ENCODE results near the gene RGR.

The RGR gene

DNA sequence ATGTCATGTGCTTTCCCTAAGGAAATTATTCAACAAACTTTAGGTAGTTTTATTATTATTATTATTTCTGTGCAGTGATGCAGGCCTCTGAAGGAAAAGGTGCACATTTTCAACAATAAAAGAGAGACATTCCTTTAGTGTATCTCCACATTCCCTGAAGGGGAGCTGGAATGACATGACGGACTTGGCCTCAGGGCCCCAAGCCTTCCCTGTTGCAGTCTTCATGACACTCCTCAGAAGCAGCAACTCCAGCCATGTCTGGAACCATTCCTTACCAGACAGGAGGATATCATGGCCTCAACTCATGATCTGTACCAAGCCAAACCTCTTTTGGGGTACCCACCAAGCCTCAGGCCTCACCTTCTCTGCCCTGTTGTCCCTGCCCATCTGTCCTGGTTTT, 48.3 kb downstream of the RGR start:
- CTCF ChIA-PET: no interaction called here
- POLR2A ChIA-PET: no interaction called here
- DNase-seq (ENCODE audit: extremely low spot score): no peak
- TF ChIP-seq L3MBTL2 (conservative IDR thresholded peaks at IDR 0.05): no peak
- TF ChIP-seq FOXK2 (IDR thresholded peaks at IDR 0.05): no peak
- no peak for TF ChIP-seq SUZ12 (IDR thresholded peaks at IDR 0.05)
- TF ChIP-seq CTBP1 (IDR thresholded peaks at IDR 0.05; ENCODE audit: borderline replicate concordance): no peak

DNA sequence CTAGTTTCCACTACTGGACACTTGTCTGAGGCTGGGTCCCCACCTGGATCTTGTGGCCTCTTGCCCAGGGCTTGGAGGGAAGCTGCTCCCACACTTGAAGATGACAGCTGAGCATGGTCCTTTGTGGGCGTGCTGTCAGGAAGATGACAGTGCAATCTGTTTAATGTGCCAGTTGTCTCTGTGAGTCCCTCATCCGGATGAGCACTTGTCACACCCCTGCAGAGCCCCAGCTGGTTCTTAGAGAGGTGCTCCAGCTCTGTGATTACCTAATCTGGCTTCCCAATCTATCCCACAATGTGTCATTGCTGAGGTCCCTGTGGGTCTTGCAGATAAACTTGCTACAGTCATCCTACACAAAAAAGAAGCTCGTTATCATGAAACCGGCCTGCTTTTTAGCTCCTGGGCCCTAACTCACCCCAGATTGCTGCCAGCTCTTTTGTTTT, 48.7 kb downstream of the RGR start:
- no peak for DNase-seq (ENCODE audit: extremely low spot score)
- no peak for TF ChIP-seq SP1 (IDR thresholded peaks at IDR 0.05)
- no peak for TF ChIP-seq FOXM1 (IDR thresholded peaks at IDR 0.05; ENCODE audit: borderline replicate concordance)
- TF ChIP-seq, protein P1, sequence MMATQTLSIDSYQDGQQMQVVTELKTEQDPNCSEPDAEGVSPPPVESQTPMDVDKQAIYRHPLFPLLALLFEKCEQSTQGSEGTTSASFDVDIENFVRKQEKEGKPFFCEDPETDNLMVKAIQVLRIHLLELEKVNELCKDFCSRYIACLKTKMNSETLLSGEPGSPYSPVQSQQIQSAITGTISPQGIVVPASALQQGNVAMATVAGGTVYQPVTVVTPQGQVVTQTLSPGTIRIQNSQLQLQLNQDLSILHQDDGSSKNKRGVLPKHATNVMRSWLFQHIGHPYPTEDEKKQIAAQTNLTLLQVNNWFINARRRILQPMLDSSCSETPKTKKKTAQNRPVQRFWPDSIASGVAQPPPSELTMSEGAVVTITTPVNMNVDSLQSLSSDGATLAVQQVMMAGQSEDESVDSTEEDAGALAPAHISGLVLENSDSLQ (IDR thresholded peaks at IDR 0.05): no peak
- TF ChIP-seq ELF4 (IDR thresholded peaks at IDR 0.05): no peak
- TF ChIP-seq L3MBTL2 (conservative IDR thresholded peaks at IDR 0.05): no peak
- no peak for TF ChIP-seq ARNT (IDR thresholded peaks at IDR 0.05)
- no peak for TF ChIP-seq NFRKB (IDR thresholded peaks at IDR 0.05)
- TF ChIP-seq BHLHE40 (IDR thresholded peaks at IDR 0.05; ENCODE audit: borderline replicate concordance): no peak
- no peak for TF ChIP-seq SUZ12 (IDR thresholded peaks at IDR 0.05)
- TF ChIP-seq CTBP1 (IDR thresholded peaks at IDR 0.05; ENCODE audit: borderline replicate concordance): no peak
- TF ChIP-seq ZNF384 (IDR thresholded peaks at IDR 0.05): no peak
- no peak for TF ChIP-seq LEF1 (IDR thresholded peaks at IDR 0.05; ENCODE audit: borderline replicate concordance)
- TF ChIP-seq TARDBP (IDR thresholded peaks at IDR 0.05): no peak
- TF ChIP-seq FOXK2 (IDR thresholded peaks at IDR 0.05): no peak
- ChIA-PET POLR2A (no interaction called here), CTCF (interaction anchor here (0.9 kb wide), 1 partner anchor 26 kb away, joined by 3 read pairs; no protein-coding TSS in a partner anchor)

DNA sequence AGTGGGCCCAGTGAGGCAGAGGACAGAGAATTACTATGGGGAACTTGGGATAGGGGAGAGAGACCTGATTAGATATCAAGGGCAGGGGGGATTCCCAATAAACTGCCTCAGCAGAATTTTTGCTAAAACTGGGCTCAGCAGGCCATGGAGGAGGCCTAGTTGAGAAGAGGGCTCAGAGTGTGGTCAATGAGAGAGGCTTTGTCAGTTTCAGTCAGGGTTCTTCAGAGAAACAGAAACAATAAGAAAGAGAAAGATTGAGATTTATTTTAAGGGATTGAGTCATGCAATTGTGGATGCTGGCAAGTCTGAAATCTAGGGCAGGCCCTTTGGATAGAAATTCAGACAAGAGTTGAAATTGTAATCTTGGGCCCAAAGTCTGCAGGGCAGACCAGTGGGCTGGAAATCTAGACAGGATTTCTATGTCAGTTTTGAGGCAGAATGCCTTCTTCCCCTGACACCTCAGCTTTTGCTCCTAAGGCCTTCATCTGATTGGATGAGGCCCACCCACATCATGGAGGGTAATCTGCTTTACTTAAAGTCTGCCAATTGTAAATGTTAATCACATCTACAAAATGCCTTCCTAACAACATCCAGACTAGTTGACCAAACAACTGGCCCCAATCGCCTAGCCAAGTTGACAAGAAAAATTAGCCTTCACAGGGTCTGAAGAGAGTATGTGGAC, 50.1 kb downstream of the RGR start:
- ChIA-PET CTCF (no interaction called here), POLR2A (no interaction called here)
- no peak for DNase-seq (ENCODE audit: extremely low spot score)
- TF ChIP-seq BHLHE40 (IDR thresholded peaks at IDR 0.05; ENCODE audit: borderline replicate concordance): no peak
- no peak for TF ChIP-seq FOXM1 (IDR thresholded peaks at IDR 0.05; ENCODE audit: borderline replicate concordance)
- no peak for TF ChIP-seq ARNT (IDR thresholded peaks at IDR 0.05)
- TF ChIP-seq FOXK2 (IDR thresholded peaks at IDR 0.05): no peak
- TF ChIP-seq, protein P1 (IDR thresholded peaks at IDR 0.05): no peak
- no peak for TF ChIP-seq TARDBP (IDR thresholded peaks at IDR 0.05)
- TF ChIP-seq LEF1 (IDR thresholded peaks at IDR 0.05; ENCODE audit: borderline replicate concordance): no peak
- TF ChIP-seq NFRKB (IDR thresholded peaks at IDR 0.05): no peak
- TF ChIP-seq CTBP1 (IDR thresholded peaks at IDR 0.05; ENCODE audit: borderline replicate concordance): no peak
- no peak for TF ChIP-seq HDGF (IDR thresholded peaks at IDR 0.05; ENCODE audit: borderline replicate concordance)
- TF ChIP-seq ELF4 (IDR thresholded peaks at IDR 0.05): no peak
- TF ChIP-seq SP1 (IDR thresholded peaks at IDR 0.05): no peak
- TF ChIP-seq FOXA1 (IDR thresholded peaks at IDR 0.05): no peak
- no peak for TF ChIP-seq SUZ12 (IDR thresholded peaks at IDR 0.05)
- TF ChIP-seq ZNF384 (IDR thresholded peaks at IDR 0.05): no peak
- no peak for TF ChIP-seq L3MBTL2 (conservative IDR thresholded peaks at IDR 0.05)

DNA sequence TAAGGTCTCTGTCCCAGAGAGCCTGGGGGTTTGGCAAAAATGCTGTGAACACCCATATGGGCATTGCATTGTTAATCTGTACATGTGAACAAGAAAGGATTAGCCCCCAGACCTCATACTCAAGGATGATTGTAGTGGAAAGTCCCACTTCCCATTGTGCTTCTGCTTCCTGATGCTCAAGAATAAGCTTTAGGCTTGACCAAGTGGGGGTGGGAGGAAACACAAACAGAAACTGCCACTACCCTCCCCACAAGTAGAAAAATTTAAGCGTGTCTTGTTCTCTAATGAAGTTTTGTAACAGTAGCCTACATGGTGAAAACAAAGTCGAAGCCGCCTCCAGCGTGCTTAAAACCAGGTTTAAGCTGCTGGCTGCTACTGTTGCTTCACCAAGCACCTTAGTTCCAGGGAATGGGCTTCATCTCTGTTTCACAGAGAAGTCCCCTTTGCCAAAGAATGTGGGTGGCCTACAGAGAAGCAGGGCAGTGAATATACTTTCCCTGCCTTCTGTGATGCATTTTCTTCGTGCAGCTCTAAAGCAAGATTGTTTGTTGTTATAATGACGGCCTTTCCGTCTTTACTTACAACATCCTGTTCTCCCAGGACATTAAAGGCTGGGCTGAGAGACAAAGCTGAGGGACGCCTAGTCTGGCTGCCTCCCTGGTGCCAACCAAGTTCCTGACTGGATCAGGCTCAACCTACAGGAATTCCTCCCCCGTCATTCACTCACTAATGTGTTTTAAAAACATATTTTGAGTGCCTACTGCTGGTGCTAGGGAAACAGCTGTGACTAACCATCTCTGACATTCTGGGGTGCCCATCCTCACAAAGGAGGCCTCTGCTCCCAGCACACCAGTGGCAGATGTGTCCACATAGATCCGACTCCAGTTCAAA, 51.5 kb downstream of the RGR start:
- POLR2A ChIA-PET: no interaction called here
- no peak for TF ChIP-seq SUZ12 (IDR thresholded peaks at IDR 0.05)
- TF ChIP-seq TARDBP (IDR thresholded peaks at IDR 0.05): no peak
- CTCF ChIA-PET: no interaction called here
- DNase-seq (ENCODE audit: extremely low spot score): no peak

DNA sequence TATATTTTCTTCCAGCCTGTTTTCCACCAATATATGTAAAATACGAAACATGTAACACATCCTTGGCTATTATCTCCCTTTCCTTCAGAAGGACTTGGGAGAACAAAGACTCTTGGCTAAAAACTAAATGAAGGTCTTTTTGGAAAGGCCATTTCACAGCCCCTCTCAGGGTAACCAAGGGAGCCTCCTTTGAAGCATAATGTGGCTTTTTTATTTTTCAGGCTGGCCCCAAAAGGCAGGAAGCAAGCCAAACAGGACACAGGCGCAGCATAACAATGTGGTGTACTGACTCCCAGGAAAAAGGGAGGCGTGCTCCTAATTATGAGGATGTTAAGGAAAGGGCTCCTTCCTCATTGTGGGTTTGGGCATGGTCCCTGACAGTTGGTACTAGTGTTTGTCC, 53.2 kb downstream of the RGR start:
- ChIA-PET CTCF (no interaction called here), POLR2A (no interaction called here)
- no peak for DNase-seq (ENCODE audit: extremely low spot score)
- TF ChIP-seq FOXK2 (IDR thresholded peaks at IDR 0.05) (no peak), TARDBP (IDR thresholded peaks at IDR 0.05) (no peak), NFRKB (IDR thresholded peaks at IDR 0.05) (no peak), SP1 (IDR thresholded peaks at IDR 0.05) (no peak), BHLHE40 (IDR thresholded peaks at IDR 0.05; ENCODE audit: borderline replicate concordance) (no peak), LEF1 (IDR thresholded peaks at IDR 0.05; ENCODE audit: borderline replicate concordance) (no peak), FOXM1 (IDR thresholded peaks at IDR 0.05; ENCODE audit: borderline replicate concordance) (no peak), SUZ12 (IDR thresholded peaks at IDR 0.05) (no peak), ZNF384 (IDR thresholded peaks at IDR 0.05) (no peak), ARNT (IDR thresholded peaks at IDR 0.05) (no peak), FOXA1 (IDR thresholded peaks at IDR 0.05) (no peak), ELF4 (IDR thresholded peaks at IDR 0.05) (no peak), HDGF (IDR thresholded peaks at IDR 0.05; ENCODE audit: borderline replicate concordance) (no peak), CTBP1 (IDR thresholded peaks at IDR 0.05; ENCODE audit: borderline replicate concordance) (no peak), L3MBTL2 (conservative IDR thresholded peaks at IDR 0.05) (no peak)
- TF ChIP-seq, protein P1 (IDR thresholded peaks at IDR 0.05): no peak

DNA sequence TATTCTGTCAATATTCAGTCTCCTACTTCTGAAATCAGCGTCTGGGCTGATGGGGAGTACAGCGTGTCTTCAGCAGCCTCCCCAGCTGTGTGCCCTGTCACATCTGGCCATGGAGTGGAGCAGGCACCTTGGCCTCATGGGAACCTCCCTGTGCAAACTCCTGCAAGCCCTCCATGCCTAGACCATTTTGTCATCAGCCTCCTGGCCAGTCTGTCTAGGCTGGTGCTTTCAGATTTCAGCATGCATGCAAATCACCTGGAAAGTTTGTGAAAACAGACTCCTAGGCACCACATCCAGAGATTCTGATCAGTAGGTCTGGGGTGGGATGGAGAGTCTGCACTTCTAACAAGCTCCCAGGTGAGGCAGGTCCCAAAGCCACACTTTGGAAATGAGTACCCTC, 57.4 kb downstream of the RGR start:
- no peak for DNase-seq (ENCODE audit: extremely low spot score)
- TF ChIP-seq ZNF384 (IDR thresholded peaks at IDR 0.05): no peak
- TF ChIP-seq TARDBP (IDR thresholded peaks at IDR 0.05): no peak
- TF ChIP-seq FOXM1 (IDR thresholded peaks at IDR 0.05; ENCODE audit: borderline replicate concordance): no peak
- no peak for TF ChIP-seq SP1 (IDR thresholded peaks at IDR 0.05)
- TF ChIP-seq FOXK2 (IDR thresholded peaks at IDR 0.05): no peak
- no peak for TF ChIP-seq NFRKB (IDR thresholded peaks at IDR 0.05)
- no peak for TF ChIP-seq BHLHE40 (IDR thresholded peaks at IDR 0.05; ENCODE audit: borderline replicate concordance)
- no peak for TF ChIP-seq HDGF (IDR thresholded peaks at IDR 0.05; ENCODE audit: borderline replicate concordance)
- TF ChIP-seq LEF1 (IDR thresholded peaks at IDR 0.05; ENCODE audit: borderline replicate concordance): no peak
- no peak for TF ChIP-seq FOXA1 (IDR thresholded peaks at IDR 0.05)
- no peak for TF ChIP-seq ELF4 (IDR thresholded peaks at IDR 0.05)
- no peak for TF ChIP-seq CTBP1 (IDR thresholded peaks at IDR 0.05; ENCODE audit: borderline replicate concordance)
- no peak for TF ChIP-seq ARNT (IDR thresholded peaks at IDR 0.05)
- POLR2A ChIA-PET: no interaction called here
- CTCF ChIA-PET: no interaction called here

Measured in HEK293T (cell line).